ENCODE results near the gene CABP7. TPM values are rescaled to one million over a fixed set of nuclear protein-coding genes. Genes with fewer than 3 reads are reported as not detected.
"Not testable (repeated sequence)": the region's sequence is repeated elsewhere in the genome, so short reads cannot be mapped to it uniquely, and the experiment has no call there.

CABP7 gene
- total RNA-seq, 1 experiment from 2014 or later, result 2.1 TPM

DNA sequence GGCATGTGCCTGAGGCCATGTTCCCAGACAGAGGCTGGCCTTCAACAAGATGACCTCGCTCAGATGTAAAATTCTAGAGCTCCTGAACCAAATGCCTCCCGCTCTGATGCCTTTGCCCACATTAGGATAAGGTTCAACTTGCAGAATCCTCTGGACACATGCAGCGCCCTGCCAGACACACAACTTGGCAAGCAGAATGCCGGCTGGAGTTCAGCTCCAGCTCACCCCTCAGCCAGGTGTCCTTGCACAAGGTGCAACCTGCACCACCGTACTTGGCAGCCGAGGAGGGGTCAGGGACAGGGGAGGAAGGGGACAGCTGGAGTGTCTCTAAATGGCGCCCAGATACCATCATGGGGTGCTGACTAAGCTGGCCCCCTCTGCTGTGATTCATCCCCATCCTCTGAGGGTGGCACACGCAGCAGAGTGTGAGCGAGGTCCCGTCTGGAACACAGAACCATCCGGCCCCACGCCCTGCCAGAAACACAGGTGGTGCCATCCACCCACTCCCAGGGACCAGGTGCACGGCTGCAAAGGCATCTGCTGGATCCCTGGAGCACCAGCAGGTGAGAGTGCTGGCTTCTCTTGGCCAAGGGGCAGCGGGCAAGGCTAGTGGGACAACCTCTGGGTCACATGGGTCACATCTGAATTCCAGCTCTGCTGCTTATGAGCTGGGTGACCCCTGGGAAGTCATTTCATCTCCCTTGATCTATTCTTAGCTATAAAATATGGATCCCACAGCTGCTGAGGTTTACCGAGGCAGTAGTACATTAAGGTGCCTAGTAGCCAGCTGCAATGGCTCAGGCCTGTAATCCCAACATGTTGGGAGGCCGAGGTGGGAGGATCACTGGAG, 34.2 kb downstream of the CABP7 start:
- Histone ChIP-seq H3K4me3 (ENCODE audit: low read depth in 2 of 2, low read length in 2 of 2) (no peak overlapping the region), H3K36me3 (ENCODE audit: control insufficient read depth, insufficient read depth, low read length) (no peaks in the 10 kb centered on the region), H3K27ac (ENCODE audit: low read length) (no peak overlapping the region), H3K27me3 (ENCODE audit: control insufficient read depth, insufficient read depth, low read length) (no peaks in the 10 kb centered on the region), H3K4me1 (ENCODE audit: control insufficient read depth, insufficient read depth, low read length) (no peaks in the 10 kb centered on the region), H3K9me3 (ENCODE audit: control insufficient read depth, insufficient read depth, low read depth, low read length) (no peaks in the 10 kb centered on the region)
- ChIA-PET POLR2A (no interaction called here), CTCF (no interaction called here)
- TF ChIP-seq, protein P1, sequence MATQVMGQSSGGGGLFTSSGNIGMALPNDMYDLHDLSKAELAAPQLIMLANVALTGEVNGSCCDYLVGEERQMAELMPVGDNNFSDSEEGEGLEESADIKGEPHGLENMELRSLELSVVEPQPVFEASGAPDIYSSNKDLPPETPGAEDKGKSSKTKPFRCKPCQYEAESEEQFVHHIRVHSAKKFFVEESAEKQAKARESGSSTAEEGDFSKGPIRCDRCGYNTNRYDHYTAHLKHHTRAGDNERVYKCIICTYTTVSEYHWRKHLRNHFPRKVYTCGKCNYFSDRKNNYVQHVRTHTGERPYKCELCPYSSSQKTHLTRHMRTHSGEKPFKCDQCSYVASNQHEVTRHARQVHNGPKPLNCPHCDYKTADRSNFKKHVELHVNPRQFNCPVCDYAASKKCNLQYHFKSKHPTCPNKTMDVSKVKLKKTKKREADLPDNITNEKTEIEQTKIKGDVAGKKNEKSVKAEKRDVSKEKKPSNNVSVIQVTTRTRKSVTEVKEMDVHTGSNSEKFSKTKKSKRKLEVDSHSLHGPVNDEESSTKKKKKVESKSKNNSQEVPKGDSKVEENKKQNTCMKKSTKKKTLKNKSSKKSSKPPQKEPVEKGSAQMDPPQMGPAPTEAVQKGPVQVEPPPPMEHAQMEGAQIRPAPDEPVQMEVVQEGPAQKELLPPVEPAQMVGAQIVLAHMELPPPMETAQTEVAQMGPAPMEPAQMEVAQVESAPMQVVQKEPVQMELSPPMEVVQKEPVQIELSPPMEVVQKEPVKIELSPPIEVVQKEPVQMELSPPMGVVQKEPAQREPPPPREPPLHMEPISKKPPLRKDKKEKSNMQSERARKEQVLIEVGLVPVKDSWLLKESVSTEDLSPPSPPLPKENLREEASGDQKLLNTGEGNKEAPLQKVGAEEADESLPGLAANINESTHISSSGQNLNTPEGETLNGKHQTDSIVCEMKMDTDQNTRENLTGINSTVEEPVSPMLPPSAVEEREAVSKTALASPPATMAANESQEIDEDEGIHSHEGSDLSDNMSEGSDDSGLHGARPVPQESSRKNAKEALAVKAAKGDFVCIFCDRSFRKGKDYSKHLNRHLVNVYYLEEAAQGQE (IDR thresholded peaks at IDR 0.05; ENCODE audit: insufficient read depth in 1 of 2, low read depth in 2 of 2, low read length in 1 of 2), result no peak
- TF ChIP-seq, protein P2, sequence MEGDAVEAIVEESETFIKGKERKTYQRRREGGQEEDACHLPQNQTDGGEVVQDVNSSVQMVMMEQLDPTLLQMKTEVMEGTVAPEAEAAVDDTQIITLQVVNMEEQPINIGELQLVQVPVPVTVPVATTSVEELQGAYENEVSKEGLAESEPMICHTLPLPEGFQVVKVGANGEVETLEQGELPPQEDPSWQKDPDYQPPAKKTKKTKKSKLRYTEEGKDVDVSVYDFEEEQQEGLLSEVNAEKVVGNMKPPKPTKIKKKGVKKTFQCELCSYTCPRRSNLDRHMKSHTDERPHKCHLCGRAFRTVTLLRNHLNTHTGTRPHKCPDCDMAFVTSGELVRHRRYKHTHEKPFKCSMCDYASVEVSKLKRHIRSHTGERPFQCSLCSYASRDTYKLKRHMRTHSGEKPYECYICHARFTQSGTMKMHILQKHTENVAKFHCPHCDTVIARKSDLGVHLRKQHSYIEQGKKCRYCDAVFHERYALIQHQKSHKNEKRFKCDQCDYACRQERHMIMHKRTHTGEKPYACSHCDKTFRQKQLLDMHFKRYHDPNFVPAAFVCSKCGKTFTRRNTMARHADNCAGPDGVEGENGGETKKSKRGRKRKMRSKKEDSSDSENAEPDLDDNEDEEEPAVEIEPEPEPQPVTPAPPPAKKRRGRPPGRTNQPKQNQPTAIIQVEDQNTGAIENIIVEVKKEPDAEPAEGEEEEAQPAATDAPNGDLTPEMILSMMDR (IDR thresholded peaks at IDR 0.05), result no peak
- TF ChIP-seq TCF7L2 (IDR thresholded peaks at IDR 0.05; ENCODE audit: low read depth, low read length) (no peak), SIN3A (IDR thresholded peaks at IDR 0.05; ENCODE audit: borderline replicate concordance, insufficient read depth, low read depth, low read length) (no peak), POLR2AphosphoS5 (IDR thresholded peaks at IDR 0.05; ENCODE audit: low read depth, low read length) (no peak)
- intact Hi-C loops (cut with micrococcal nuclease; ENCODE audit: unreplicated experiment), result no loop called here
- DNase-seq (ENCODE audit: low read depth, low spot score), result no peak
- in situ Hi-C loops (cut with HindIII; ENCODE audit: low pct_unique_long_range_greater_than_20kb, low sequenced_read_pairs), result no loop called here
- no peak for ATAC-seq
- no TSS peak for BruUV-seq (replicated peaks)

DNA sequence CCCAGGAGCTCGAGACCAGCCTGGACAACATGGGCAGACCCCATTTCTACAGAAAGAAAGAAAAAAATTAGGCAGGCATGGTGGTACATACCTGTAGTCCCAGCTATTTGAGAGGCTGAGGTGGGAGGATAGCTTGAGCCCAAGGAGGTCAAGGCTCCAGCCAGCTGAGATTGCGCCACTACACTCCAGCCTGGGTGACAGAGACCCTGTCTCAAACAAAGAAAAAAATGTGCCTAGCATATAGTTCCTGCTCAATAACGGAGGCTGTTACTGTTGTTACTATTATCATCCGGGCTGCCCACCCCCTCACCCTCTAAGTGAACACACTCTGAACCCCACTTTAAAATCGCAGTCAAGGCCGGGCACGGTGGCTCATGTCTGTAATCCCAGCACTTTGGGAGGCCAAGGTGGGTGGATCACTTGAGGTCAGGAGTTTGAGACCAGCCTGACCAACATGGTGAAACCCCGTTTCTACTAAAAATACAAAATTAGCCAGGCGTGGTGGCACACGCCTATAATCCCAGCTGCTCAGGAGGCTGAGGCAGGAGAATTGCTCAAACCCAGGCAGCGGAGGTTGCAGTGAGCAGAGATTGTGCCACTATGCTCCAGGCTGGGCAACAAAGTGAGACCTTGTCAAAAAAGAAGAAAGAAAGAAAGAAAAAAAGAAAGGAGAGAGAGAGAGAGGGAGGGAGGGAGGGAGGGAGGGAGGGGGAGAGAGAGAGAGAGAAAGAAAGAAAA, 35.0 kb downstream of the CABP7 start:
- H3K9me3 ChIP-seq (ENCODE audit: control insufficient read depth, insufficient read depth, low read depth, low read length); DNase-seq (ENCODE audit: low read depth, low spot score); H3K36me3 ChIP-seq (ENCODE audit: control insufficient read depth, insufficient read depth, low read length); H3K4me3 ChIP-seq (ENCODE audit: low read depth in 2 of 2, low read length in 2 of 2); H3K27me3 ChIP-seq (ENCODE audit: control insufficient read depth, insufficient read depth, low read length); CTCF ChIA-PET; in situ Hi-C loops (cut with HindIII; ENCODE audit: low pct_unique_long_range_greater_than_20kb, low sequenced_read_pairs); intact Hi-C loops (cut with micrococcal nuclease; ENCODE audit: unreplicated experiment); H3K4me1 ChIP-seq (ENCODE audit: control insufficient read depth, insufficient read depth, low read length); H3K27ac ChIP-seq (ENCODE audit: low read length); BruUV-seq (replicated peaks); ATAC-seq: not testable (repeated sequence)
- POLR2A ChIA-PET, result interaction anchor here (0.8 kb wide), 1 partner anchor 15 kb away, joined by 11 read pairs; no protein-coding TSS in a partner anchor

DNA sequence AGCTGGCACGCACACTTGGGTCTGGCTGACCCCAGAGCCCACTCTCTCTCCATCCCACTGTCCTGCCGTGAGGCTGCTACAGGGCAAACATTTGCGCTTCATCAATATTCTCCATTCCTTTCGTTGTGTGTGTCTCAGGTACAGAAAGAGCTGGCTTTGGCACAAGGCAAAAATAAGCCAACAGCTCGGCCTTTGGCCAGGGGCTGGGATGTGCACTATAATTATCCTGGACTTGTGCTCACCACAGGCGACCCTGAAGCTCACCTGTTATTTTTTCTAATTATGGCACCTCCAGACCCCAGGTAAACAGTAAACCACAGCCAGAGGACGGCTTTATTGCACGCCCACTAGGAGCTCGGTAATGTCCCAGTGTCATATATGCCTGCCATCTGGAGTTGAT, 36.1 kb downstream of the CABP7 start:
- intact Hi-C loops (cut with micrococcal nuclease; ENCODE audit: unreplicated experiment), result no loop called here
- BruUV-seq (replicated peaks), result no TSS peak
- no peaks in the 10 kb centered on the region for H3K4me1 ChIP-seq (ENCODE audit: control insufficient read depth, insufficient read depth, low read length)
- ChIA-PET POLR2A (no interaction called here), CTCF (no interaction called here)
- H3K27ac ChIP-seq (ENCODE audit: low read length), result no peak overlapping the region
- in situ Hi-C loops (cut with HindIII; ENCODE audit: low pct_unique_long_range_greater_than_20kb, low sequenced_read_pairs), result no loop called here
- no peaks in the 10 kb centered on the region for H3K36me3 ChIP-seq (ENCODE audit: control insufficient read depth, insufficient read depth, low read length)
- no peak overlapping the region for H3K4me3 ChIP-seq (ENCODE audit: low read depth in 2 of 2, low read length in 2 of 2)
- ATAC-seq, result no peak
- TF ChIP-seq SIN3A (IDR thresholded peaks at IDR 0.05; ENCODE audit: borderline replicate concordance, insufficient read depth, low read depth, low read length) (no peak), TCF7L2 (IDR thresholded peaks at IDR 0.05; ENCODE audit: low read depth, low read length) (no peak), POLR2AphosphoS5 (IDR thresholded peaks at IDR 0.05; ENCODE audit: low read depth, low read length) (no peak)
- TF ChIP-seq, protein P2 (IDR thresholded peaks at IDR 0.05), result no peak
- TF ChIP-seq, protein P1 (IDR thresholded peaks at IDR 0.05; ENCODE audit: insufficient read depth in 1 of 2, low read depth in 2 of 2, low read length in 1 of 2), result no peak
- no peaks in the 10 kb centered on the region for H3K27me3 ChIP-seq (ENCODE audit: control insufficient read depth, insufficient read depth, low read length)
- H3K9me3 ChIP-seq (ENCODE audit: control insufficient read depth, insufficient read depth, low read depth, low read length), result no peaks in the 10 kb centered on the region
- DNase-seq (ENCODE audit: low read depth, low spot score), result no peak

Data from Panc1 (cell line).